GM18870 (cell line): ENCODE data around the gene DRD3.

Source experiments
- ATAC-seq: cut with Tn5 transposase; IDR thresholded peaks from one replicate; pipeline ENCODE4 v1.9.1; 2021; ENCODE audit warnings: moderate library complexity; ENCODE audit not compliant: unreplicated experiment

The DRD3 gene

GRCh38 chr3:114079761-114080160, 99.1 kb downstream of the DRD3 start:
- ATAC-seq, result no peak

GRCh38 chr3:114078126-114078525, 100.7 kb downstream of the DRD3 start:
- no peak for ATAC-seq
